Naive thymus-derived CD4-positive, alpha-beta T cell (primary cell): ENCODE measurements around the gene DDX10. TPM values are rescaled to one million over a fixed set of nuclear protein-coding genes. Genes with fewer than 3 reads are reported as not detected.
A peak's percentile ranks its signal among the peaks of the same experiment; 100 is the strongest.

Experiments
- ATAC-seq: fragments of 150-1000 bp; cut with Tn5 transposase; 2 replicates; pipeline ENCODE4 v1.10.0; 2021; ENCODE audit warnings: mild to moderate bottlenecking, moderate library complexity
- CTCF ChIA-PET: fragments of 350-600 bp; sonication (Branson Sonifier 250); formaldehyde crosslinking; loops from one replicate; lab custom pipeline; 2021; ENCODE audit warnings: antibody characterized with exemption; lab: Charles Lee
- POLR2A ChIA-PET: fragments of 350-600 bp; sonication (Branson Sonifier 250); formaldehyde crosslinking; loops from one replicate; lab custom pipeline; 2021; ENCODE audit warnings: antibody characterized with exemption, inconsistent platforms; lab: Charles Lee
- DNase-seq, 9 donors: peaks; one replicate each; pipeline versions ENCODE4 v3.0.0 to v3.0.0-alpha.2; 2020 to 2022; ENCODE audit warnings: mixed read lengths in 1 of 9
- H3K27ac ChIP-seq: one replicate; pipeline ENCODE4 v1.7.0; 2013; ENCODE audit warnings: mild to moderate bottlenecking, low read depth, low read length, moderate library complexity
- H3K27me3 ChIP-seq, 2 donors: one replicate each; pipeline ENCODE4 v1.7.0; 2013; ENCODE audit warnings: low read length in 2 of 2, mild to moderate bottlenecking in 2 of 2, moderate library complexity in 2 of 2; ENCODE audit not compliant: control insufficient read depth in 2 of 2, insufficient read depth in 2 of 2
- H3K36me3 ChIP-seq, 3 experiments: 1 replicate in 2 of 3; 2 replicates in 1 of 3; pipeline ENCODE4 v1.7.0; 2013; ENCODE audit warnings: low read length in 3 of 3, mild to moderate bottlenecking in 3 of 3, moderate library complexity in 1 of 3; ENCODE audit not compliant: insufficient read depth in 3 of 3, control insufficient read depth in 2 of 3
- H3K4me1 ChIP-seq, 2 donors: one replicate each; pipeline ENCODE4 v1.7.0; 2013; ENCODE audit warnings: low read length in 2 of 2, mild to moderate bottlenecking in 2 of 2, moderate library complexity in 1 of 2; ENCODE audit not compliant: control insufficient read depth in 2 of 2, insufficient read depth in 2 of 2
- H3K4me3 ChIP-seq: 2 replicates; pipeline ENCODE4 v1.7.0; 2013; ENCODE audit warnings: mild to moderate bottlenecking, low read length
- H3K9me3 ChIP-seq, 3 experiments: 1 replicate in 2 of 3; 2 replicates in 1 of 3; pipeline ENCODE4 v1.7.0; 2013; ENCODE audit warnings: low read length in 3 of 3; ENCODE audit not compliant: control insufficient read depth in 2 of 3
- H3K27ac Mint-ChIP-seq, 9 donors: one replicate each; pipeline ENCODE4 v1.8.0; 2020 to 2022; ENCODE audit warnings: mixed read lengths in 9 of 9, mild to moderate bottlenecking in 8 of 9, moderate library complexity in 5 of 9, inconsistent platforms in 2 of 9
- H3K27me3 Mint-ChIP-seq, 5 donors: one replicate each; pipeline ENCODE4 v1.8.0; 2021 to 2022; ENCODE audit warnings: mixed read lengths in 5 of 5, mild to moderate bottlenecking in 1 of 5
- H3K36me3 Mint-ChIP-seq, 5 donors: one replicate each; pipeline ENCODE4 v1.8.0; 2020 to 2022; ENCODE audit warnings: mixed read lengths in 5 of 5, mild to moderate bottlenecking in 3 of 5, inconsistent platforms in 1 of 5
- H3K4me1 Mint-ChIP-seq, 7 donors: one replicate each; pipeline ENCODE4 v1.8.0; 2020 to 2022; ENCODE audit warnings: mixed read lengths in 7 of 7, mild to moderate bottlenecking in 3 of 7, inconsistent platforms in 1 of 7
- H3K4me3 Mint-ChIP-seq, 10 donors: one replicate each; pipeline ENCODE4 v1.8.0; 2020 to 2022; ENCODE audit warnings: mild to moderate bottlenecking in 10 of 10, mixed read lengths in 10 of 10, moderate library complexity in 6 of 10, inconsistent platforms in 2 of 10
- H3K9me3 Mint-ChIP-seq, 11 donors: one replicate each; pipeline ENCODE4 v1.8.0; 2020 to 2022; ENCODE audit warnings: mixed read lengths in 11 of 11, mild to moderate bottlenecking in 4 of 11, inconsistent platforms in 1 of 11, moderate library complexity in 1 of 11
- intact Hi-C, 2 donors: fragments of 100-400 bp; cut with micrococcal nuclease; formaldehyde crosslinking; loops; one replicate each; pipeline ENCODE4 v1.15.1; 2023
- polyA plus RNA-seq, 2 donors: library from polyadenylated mRNA; unstranded; fragments of 300-500 nt; fragmentation: Illumina TruSeq; gene quantifications; one replicate each; pipeline ENCODE4 v1.2.3, GENCODE V29; 2021
- total RNA-seq, 6 experiments: library from RNA in 5 of 6; stranded (reverse) in 5 of 6; gene quantifications; 1 replicate in 5 of 6; 2 replicates in 1 of 6; pipeline ENCODE4 v1.2.3 and lab custom pipeline; 2021 to 2026

The DDX10 gene
- total and polyA plus RNA-seq, 7 experiments from 2014 or later, result 14.8 to 34.6 (median 22.4) TPM

DNA sequence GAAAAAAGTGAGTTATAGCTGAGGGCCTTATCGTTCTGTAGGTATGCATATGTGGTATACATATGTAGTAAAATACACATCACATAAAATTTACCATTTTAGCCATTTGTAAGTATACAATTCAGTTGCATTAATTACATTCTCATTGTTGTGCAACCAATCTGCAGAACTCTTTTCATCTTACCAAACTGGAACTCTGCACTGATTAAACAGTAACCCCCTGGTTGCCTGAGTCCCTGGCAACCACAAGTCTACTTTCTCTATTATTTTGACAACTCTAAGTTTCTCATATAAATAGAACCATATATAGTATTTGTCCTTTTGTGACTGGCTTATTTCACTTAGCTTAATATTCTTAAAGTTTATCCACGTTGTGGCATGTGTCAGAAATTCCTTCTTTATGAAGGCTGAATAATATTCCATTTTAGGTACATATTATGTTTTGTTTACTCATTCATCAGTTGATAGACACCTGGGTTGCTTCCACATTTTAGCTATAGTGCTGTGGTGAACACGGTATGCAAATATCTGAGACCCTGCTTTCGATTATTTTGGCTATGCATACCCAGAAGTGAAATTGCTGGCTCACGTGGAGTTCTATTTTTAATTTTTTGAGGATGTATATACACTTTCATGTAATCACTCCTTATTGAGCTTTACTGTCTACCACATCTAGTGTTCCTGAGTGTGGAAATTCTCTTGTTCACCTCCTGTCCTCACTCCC lies 1.6 kb upstream of the DDX10 start:
- H3K27me3 ChIP-seq, result no peaks in the 10 kb centered on the region
- H3K36me3 Mint-ChIP-seq, result peaks cover 0 to 6% (median 3%) of the 10 kb centered on the region in 5 donors
- intact Hi-C loops, result loop anchor here in 1 of 2 donors (10.0 kb wide), 2 partner anchors 739 to 809 kb away; partner anchors contain the start of genes RAB39A and SLC35F2
- H3K9me3 Mint-ChIP-seq, result peaks cover 0 to 6% (median 0%) of the 10 kb centered on the region in 11 donors
- ChIA-PET CTCF (interaction anchor here (0.7 to 1.4 kb wide), 2 partner anchors 655 to 991 kb away, joined by 7 read pairs; partner anchors contain the start of gene CUL5), POLR2A (interaction anchor here (0.7 kb wide), 1 partner anchor 544 kb away, joined by 3 read pairs; no protein-coding TSS in a partner anchor)
- peaks cover 19 to 40% (median 32%) of the 10 kb centered on the region in 7 donors for H3K4me1 Mint-ChIP-seq
- peaks cover 0 to 11% (median 0%) of the 10 kb centered on the region in 5 donors for H3K27me3 Mint-ChIP-seq
- ATAC-seq (no peak), DNase-seq (no peak)
- no peaks in the 10 kb centered on the region for H3K36me3 ChIP-seq
- H3K4me3 Mint-ChIP-seq, result no peak overlapping the region
- H3K4me3 ChIP-seq, result no peak overlapping the region
- H3K27ac ChIP-seq, result no peak overlapping the region
- H3K27ac Mint-ChIP-seq, result no peak overlapping the region
- H3K9me3 ChIP-seq, result no peaks in the 10 kb centered on the region
- peaks cover 18 to 22% of the 10 kb centered on the region in 2 donors for H3K4me1 ChIP-seq

DNA sequence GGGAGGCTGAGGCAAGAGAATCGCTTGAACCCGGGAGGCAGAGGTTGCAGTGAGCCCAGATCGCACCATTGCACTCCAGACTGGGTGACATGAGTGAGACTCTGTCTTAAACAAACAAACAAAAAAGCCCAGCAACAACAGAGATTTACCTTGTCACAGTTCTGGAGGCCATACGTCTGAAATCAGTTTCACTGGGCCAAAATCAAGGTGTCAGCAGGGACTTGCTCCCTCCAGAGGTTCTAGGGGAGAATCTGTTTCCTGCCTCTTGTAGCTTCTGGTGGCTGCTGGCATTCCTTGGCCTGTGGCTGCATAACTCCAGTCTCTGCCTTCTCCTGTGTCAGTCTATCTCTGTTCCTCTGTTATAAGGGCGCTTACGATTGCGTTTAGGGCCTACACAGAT lies 1.5 kb downstream of the DDX10 start:
- intact Hi-C loops, result loop anchor here in 1 of 2 donors (5.0 to 10.0 kb wide), 3 partner anchors 742 to 1099 kb away; partner anchors contain the start of genes ALKBH8, RAB39A and SLC35F2
- no peaks in the 10 kb centered on the region for H3K9me3 ChIP-seq
- Mint-ChIP-seq H3K27ac (peak overlapping the region in 5 of 9 donors; percentile 57 to 99 (median 82)), H3K27me3 (peaks cover 0 to 2% (median 0%) of the 10 kb centered on the region in 5 donors), H3K36me3 (peaks cover 0 to 17% (median 6%) of the 10 kb centered on the region in 5 donors), H3K9me3 (peaks cover 0 to 6% (median 0%) of the 10 kb centered on the region in 11 donors), H3K4me1 (peaks cover 30 to 66% (median 56%) of the 10 kb centered on the region in 7 donors), H3K4me3 (peak overlapping the region; percentile 91 to 100 (median 100))
- ATAC-seq (no peak), DNase-seq (no peak)
- no peak overlapping the region for H3K27ac ChIP-seq
- no peak overlapping the region for H3K4me3 ChIP-seq
- CTCF ChIA-PET, result no interaction called here
- POLR2A ChIA-PET, result no interaction called here
- H3K36me3 ChIP-seq, result no peaks in the 10 kb centered on the region
- H3K27me3 ChIP-seq, result no peaks in the 10 kb centered on the region
- peaks cover 18 to 22% of the 10 kb centered on the region in 2 donors for H3K4me1 ChIP-seq

- no peaks in the 10 kb centered on the region for H3K9me3 ChIP-seq
- DNase-seq, result no peak
- H3K36me3 Mint-ChIP-seq, result peaks cover 4 to 25% (median 11%) of the 10 kb centered on the region in 5 donors
- H3K4me1 Mint-ChIP-seq, result peaks cover 40 to 79% (median 73%) of the 10 kb centered on the region in 7 donors
- no peak for ATAC-seq
- no peak overlapping the region for H3K4me3 ChIP-seq
- ChIA-PET CTCF (no interaction called here), POLR2A (no interaction called here)
- peaks cover 0 to 6% (median 0%) of the 10 kb centered on the region in 11 donors for H3K9me3 Mint-ChIP-seq
- no peaks in the 10 kb centered on the region for H3K27me3 ChIP-seq
- H3K4me3 Mint-ChIP-seq, result peak overlapping the region in 1 of 10 donors; percentile 0
- no peak overlapping the region for H3K27ac ChIP-seq
- H3K27ac Mint-ChIP-seq, result no peak overlapping the region
- intact Hi-C loops, result loop anchor here in 1 of 2 donors (5.0 to 10.0 kb wide), 3 partner anchors 744 to 1102 kb away; partner anchors contain the start of genes ALKBH8, RAB39A and SLC35F2
- no peaks in the 10 kb centered on the region for H3K36me3 ChIP-seq
- peaks cover 18 to 20% of the 10 kb centered on the region in 2 donors for H3K4me1 ChIP-seq
- H3K27me3 Mint-ChIP-seq, result peaks cover 0 to 2% (median 0%) of the 10 kb centered on the region in 5 donors
Observed at GRCh38 chr11:108669286-108669685, 4.4 kb downstream of the DDX10 start.

GRCh38 chr11:108669711-108670110 lies 4.8 kb downstream of the DDX10 start:
- POLR2A ChIA-PET, result no interaction called here
- CTCF ChIA-PET, result no interaction called here
- H3K4me1 Mint-ChIP-seq, result peaks cover 37 to 78% (median 73%) of the 10 kb centered on the region in 7 donors
- ATAC-seq (no peak), DNase-seq (no peak)
- intact Hi-C loops, result loop anchor here in 1 of 2 donors (5.0 to 10.0 kb wide), 3 partner anchors 745 to 1102 kb away; partner anchors contain the start of genes ALKBH8, RAB39A and SLC35F2
- no peak overlapping the region for H3K27ac Mint-ChIP-seq
- Histone ChIP-seq H3K27me3 (no peaks in the 10 kb centered on the region), H3K27ac (no peak overlapping the region), H3K4me1 (peaks cover 17 to 18% of the 10 kb centered on the region in 2 donors), H3K4me3 (no peak overlapping the region), H3K9me3 (no peaks in the 10 kb centered on the region), H3K36me3 (peaks cover 0 to under 1% (median 0%) of the 10 kb centered on the region in 3 experiments)
- peaks cover 0 to 2% (median 0%) of the 10 kb centered on the region in 5 donors for H3K27me3 Mint-ChIP-seq
- H3K9me3 Mint-ChIP-seq, result peaks cover 0 to 4% (median 0%) of the 10 kb centered on the region in 11 donors
- H3K36me3 Mint-ChIP-seq, result peaks cover 4 to 27% (median 11%) of the 10 kb centered on the region in 5 donors
- no peak overlapping the region for H3K4me3 Mint-ChIP-seq

DNA sequence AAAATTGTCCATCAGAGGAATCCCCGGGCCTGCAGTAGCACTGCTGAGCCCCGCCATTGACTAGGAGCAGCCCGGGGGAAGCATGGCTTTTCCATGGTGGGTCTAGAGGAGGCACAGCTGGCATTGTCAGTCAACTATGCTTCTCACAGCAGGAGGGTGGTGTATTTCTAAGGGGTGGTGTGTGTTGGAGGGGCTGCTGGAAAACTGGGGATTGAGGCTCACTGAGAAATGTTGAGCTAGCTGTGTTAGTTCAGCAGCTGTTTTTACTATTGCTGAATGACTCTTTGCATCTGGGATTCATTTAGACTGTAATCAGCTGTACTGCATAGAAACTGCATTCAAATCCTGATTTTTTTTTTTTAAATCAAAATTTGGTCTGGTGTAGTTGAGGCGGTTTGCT lies 5.6 kb downstream of the DDX10 start:
- POLR2A ChIA-PET, result no interaction called here
- peaks cover 34 to 75% (median 68%) of the 10 kb centered on the region in 7 donors for H3K4me1 Mint-ChIP-seq

DNA sequence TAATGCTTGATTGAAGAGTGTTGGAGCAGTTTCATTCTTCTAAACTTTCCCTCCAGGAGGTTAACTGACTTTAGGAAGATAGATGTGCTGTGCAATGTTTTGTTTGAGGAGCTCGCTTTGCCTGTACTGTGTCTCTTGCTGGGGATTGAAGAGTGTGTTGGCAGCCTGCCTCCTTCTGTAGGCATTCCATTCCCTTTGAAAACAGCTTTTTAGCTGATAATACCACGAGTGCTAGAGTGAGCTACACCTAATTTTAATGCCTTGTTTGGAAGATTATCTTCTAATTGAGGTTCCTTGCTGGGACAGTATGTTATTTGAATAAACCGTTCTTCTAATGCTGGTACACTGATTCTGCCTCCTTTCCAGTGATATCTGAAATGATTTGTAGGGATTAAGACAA lies 7.2 kb downstream of the DDX10 start:
- ChIA-PET POLR2A (no interaction called here), CTCF (no interaction called here)
- DNase-seq (no peak), ATAC-seq (no peak)
- H3K27me3 ChIP-seq, result no peaks in the 10 kb centered on the region
- peaks cover 17 to 58% (median 51%) of the 10 kb centered on the region in 7 donors for H3K4me1 Mint-ChIP-seq
- H3K4me3 ChIP-seq, result no peak overlapping the region
- peak overlapping the region in 1 of 9 donors; percentile 2 for H3K27ac Mint-ChIP-seq
- H3K4me1 ChIP-seq, result peaks cover 2 to 4% of the 10 kb centered on the region in 2 donors
- peaks cover 9 to 38% (median 23%) of the 10 kb centered on the region in 5 donors for H3K36me3 Mint-ChIP-seq
- H3K9me3 ChIP-seq, result no peaks in the 10 kb centered on the region
- intact Hi-C loops, result no loop called here
- H3K9me3 Mint-ChIP-seq, result no peaks in the 10 kb centered on the region
- H3K36me3 ChIP-seq, result peaks cover 0 to 24% (median 7%) of the 10 kb centered on the region in 3 experiments
- H3K27ac ChIP-seq, result no peak overlapping the region
- no peak overlapping the region for H3K4me3 Mint-ChIP-seq
- no peaks in the 10 kb centered on the region for H3K27me3 Mint-ChIP-seq

More for the DNA sequence above, 5.6 kb downstream of the DDX10 start:
- H3K27me3 ChIP-seq, result no peaks in the 10 kb centered on the region
- intact Hi-C loops, result no loop called here
- peaks cover 16 to 17% of the 10 kb centered on the region in 2 donors for H3K4me1 ChIP-seq
- CTCF ChIA-PET, result no interaction called here
- Mint-ChIP-seq H3K4me3 (no peak overlapping the region), H3K27me3 (no peaks in the 10 kb centered on the region), H3K36me3 (peaks cover 4 to 34% (median 14%) of the 10 kb centered on the region in 5 donors), H3K27ac (no peak overlapping the region), H3K9me3 (no peaks in the 10 kb centered on the region)
- H3K4me3 ChIP-seq, result no peak overlapping the region
- no peaks in the 10 kb centered on the region for H3K9me3 ChIP-seq
- no peak for DNase-seq
- no peak for ATAC-seq
- H3K27ac ChIP-seq, result no peak overlapping the region
- peaks cover 0 to 8% (median 2%) of the 10 kb centered on the region in 3 experiments for H3K36me3 ChIP-seq
